ENCODE measurements around the gene RELB. TPM values are rescaled to one million over a fixed set of nuclear protein-coding genes. Genes with fewer than 3 reads are reported as not detected.

The RELB gene
- total RNA-seq, 2 experiments from 2014 or later: 32.6 to 33.5 TPM

GRCh38 chr19:45086480-45086879, 85.2 kb downstream of the RELB start:
- peak overlapping the region; percentile 90 for H3K27ac Mint-ChIP-seq
- no peak for DNase-seq
- H3K27me3 Mint-ChIP-seq: no peaks in the 10 kb centered on the region
- ChIA-PET POLR2A (interaction anchor here (0.7 kb wide), 1 partner anchor 11 kb away, joined by 3 read pairs; no protein-coding TSS in a partner anchor), CTCF (no interaction called here)
- H3K36me3 Mint-ChIP-seq (ENCODE audit: low read depth): peaks cover 41% of the 10 kb centered on the region
- H3K4me1 Mint-ChIP-seq: peaks cover 48% of the 10 kb centered on the region
- no peaks in the 10 kb centered on the region for H3K9me3 Mint-ChIP-seq
- H3K4me3 Mint-ChIP-seq: no peak overlapping the region

GRCh38 chr19:45087531-45087930, 86.3 kb downstream of the RELB start:
- H3K36me3 Mint-ChIP-seq (ENCODE audit: low read depth): peaks cover 32% of the 10 kb centered on the region
- H3K4me3 Mint-ChIP-seq: peak overlapping the region; percentile 50
- CTCF ChIA-PET: interaction anchor here (0.7 to 1.4 kb wide), 3 partner anchors 28 to 105 kb away, joined by 3 read pairs; partner anchors contain the start of gene BLOC1S3
- POLR2A ChIA-PET: interaction anchor here (1.6 kb wide), 1 partner anchor 9 kb away, joined by 12 read pairs; the partner anchor contains the start of gene GEMIN7
- no peaks in the 10 kb centered on the region for H3K27me3 Mint-ChIP-seq
- peak overlapping the region; percentile 90 for H3K27ac Mint-ChIP-seq
- peak; percentile 79 for DNase-seq
- H3K9me3 Mint-ChIP-seq: no peaks in the 10 kb centered on the region
- H3K4me1 Mint-ChIP-seq: peaks cover 46% of the 10 kb centered on the region

Other genes starting within 250 kb of the RELB start
- not detected for gene CBLC, start 223.6 kb upstream of the RELB start, total RNA-seq
- gene BCAM, start 192.4 kb upstream of the RELB start, total RNA-seq: not detected
- under 1 TPM; 0.25 to 0.38 TPM for gene NECTIN2, start 155.2 kb upstream of the RELB start, total RNA-seq
- gene TOMM40, start 110.2 kb upstream of the RELB start, total RNA-seq: 10 to 100 TPM; 46.6 to 47.4 TPM
- not detected for gene APOE, start 95.7 kb upstream of the RELB start, total RNA-seq
- 1 to 10 TPM in 1 of 2 experiments, under 1 TPM in 1; 0.78 to 2.3 TPM for gene APOC1, start 86.9 kb upstream of the RELB start, total RNA-seq
- not detected for gene APOC4, start 59.2 kb upstream of the RELB start, total RNA-seq
- not detected for gene APOC2, start 55.4 kb upstream of the RELB start, total RNA-seq
- gene CLPTM1, start 46.1 kb upstream of the RELB start, total RNA-seq: 10 to 100 TPM; 66.9 to 68.6 TPM
- gene CLASRP, start 37.6 kb downstream of the RELB start, total RNA-seq: 10 to 100 TPM; 84.3 to 88.0 TPM
- 1 to 10 TPM; 5.4 to 5.9 TPM for gene ZNF296, start 75.0 kb downstream of the RELB start, total RNA-seq
- 10 to 100 TPM; 31.7 to 35.5 TPM for gene GEMIN7, start 77.8 kb downstream of the RELB start, total RNA-seq
- gene PPP1R37, start 91.7 kb downstream of the RELB start, total RNA-seq: 10 to 100 TPM; 16.3 to 16.4 TPM
- under 1 TPM; 0.10 to 0.15 TPM for gene NKPD1, start 159.5 kb downstream of the RELB start, total RNA-seq
- 10 to 100 TPM; 64.4 to 65.0 TPM for gene TRAPPC6A, start 176.8 kb downstream of the RELB start, total RNA-seq
- 10 to 100 TPM; 16.3 to 20.4 TPM for gene BLOC1S3, start 177.3 kb downstream of the RELB start, total RNA-seq
- not detected for gene EXOC3L2, start 243.9 kb downstream of the RELB start, total RNA-seq
- gene MARK4, start 249.8 kb downstream of the RELB start, total RNA-seq: 10 to 100 TPM; 26.9 to 33.3 TPM

Measured in activated CD4-positive, alpha-beta memory T cell treated with anti-CD3 and anti-CD28 coated beads, Interleukin-2, amount 10 ng/mL, durations not matched to agents 7 days and 5 days (primary cell).